Measurements from ENCODE around the gene USP53.
"Not testable (repeated sequence)": the region's sequence is repeated elsewhere in the genome, so short reads cannot be mapped to it uniquely, and the experiment has no call there.

Gene USP53

DNA sequence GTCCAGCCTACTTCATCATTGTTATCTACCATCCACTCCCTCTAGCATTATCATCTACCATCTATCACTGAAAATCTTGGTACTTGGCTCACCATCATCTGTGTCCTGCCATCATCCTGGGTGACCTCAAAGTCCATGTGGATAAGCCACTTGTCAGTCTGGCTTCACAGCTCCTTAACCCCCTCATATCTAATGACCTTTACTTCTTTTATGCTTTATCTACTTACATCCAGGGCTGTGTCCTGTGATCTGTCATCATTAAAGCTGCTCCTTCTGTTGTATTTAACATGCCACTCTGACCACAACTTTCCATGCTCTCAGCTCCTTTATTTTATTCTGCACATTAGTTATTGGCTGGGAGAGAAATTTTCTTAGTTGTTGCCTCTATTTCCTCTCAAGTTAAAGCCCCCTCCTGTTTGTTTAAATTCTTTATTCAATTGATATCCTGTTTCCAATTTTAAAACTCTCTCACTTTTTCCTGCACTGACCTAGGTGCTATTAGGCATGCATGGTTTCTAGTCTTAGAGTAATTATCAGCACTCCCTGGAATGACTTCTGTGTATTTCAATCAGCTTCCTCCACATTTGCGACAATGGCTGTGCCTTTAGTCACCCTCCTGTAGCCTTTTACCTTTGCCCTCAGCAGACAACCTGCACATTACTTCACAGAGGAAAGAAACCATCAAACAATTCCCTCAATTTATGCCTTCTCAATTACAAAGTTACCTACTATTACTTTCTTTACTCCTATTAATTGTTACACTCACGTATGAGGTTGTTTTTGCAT, 117.5 kb downstream of the USP53 start:
- Mint-ChIP-seq H3K36me3 (ENCODE audit: low read depth) (no peaks in the 10 kb centered on the region), H3K4me1 (ENCODE audit: low read depth) (no peaks in the 10 kb centered on the region), H3K27ac (no peak overlapping the region), H3K27me3 (ENCODE audit: low read depth) (peaks cover 3% of the 10 kb centered on the region), H3K4me3 (no peak overlapping the region), H3K9me3 (no peaks in the 10 kb centered on the region)
- DNase-seq (ENCODE audit: low spot score) = no peak

DNA sequence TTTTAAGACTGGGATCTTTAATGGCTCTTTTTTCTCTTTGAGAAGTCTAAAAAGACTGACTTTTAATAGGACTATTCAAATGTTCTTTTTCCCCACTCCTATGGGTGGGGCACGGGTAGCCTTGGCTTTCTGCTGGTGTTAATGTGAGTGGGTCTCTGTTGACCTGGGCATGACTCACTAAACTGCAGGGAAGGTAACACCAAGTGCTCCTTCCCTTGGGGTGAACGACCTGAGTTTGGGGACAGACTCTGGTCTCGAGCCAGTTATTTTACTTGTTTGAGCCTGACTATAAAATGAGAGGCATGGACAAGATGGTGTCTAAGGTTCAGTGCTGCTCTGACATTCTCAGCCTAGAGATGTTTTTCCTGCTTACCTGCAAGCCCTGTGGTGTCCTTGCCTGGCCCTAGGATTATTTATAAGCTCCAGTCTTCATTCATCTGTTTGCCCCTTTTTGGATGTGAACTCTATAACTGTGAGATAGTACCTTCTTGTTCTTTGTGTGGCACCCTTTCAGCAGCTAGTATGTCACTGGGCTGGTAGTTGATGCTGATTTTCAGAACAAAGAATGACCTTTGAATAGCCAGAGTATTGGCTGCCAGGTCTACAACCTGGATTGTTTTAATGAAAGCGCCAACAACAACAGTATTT, 123.9 kb downstream of the USP53 start:
- H3K9me3 Mint-ChIP-seq; H3K4me1 Mint-ChIP-seq (ENCODE audit: low read depth); H3K27me3 Mint-ChIP-seq (ENCODE audit: low read depth); H3K36me3 Mint-ChIP-seq (ENCODE audit: low read depth); DNase-seq (ENCODE audit: low spot score); H3K27ac Mint-ChIP-seq; H3K4me3 Mint-ChIP-seq: not testable (repeated sequence)

DNA sequence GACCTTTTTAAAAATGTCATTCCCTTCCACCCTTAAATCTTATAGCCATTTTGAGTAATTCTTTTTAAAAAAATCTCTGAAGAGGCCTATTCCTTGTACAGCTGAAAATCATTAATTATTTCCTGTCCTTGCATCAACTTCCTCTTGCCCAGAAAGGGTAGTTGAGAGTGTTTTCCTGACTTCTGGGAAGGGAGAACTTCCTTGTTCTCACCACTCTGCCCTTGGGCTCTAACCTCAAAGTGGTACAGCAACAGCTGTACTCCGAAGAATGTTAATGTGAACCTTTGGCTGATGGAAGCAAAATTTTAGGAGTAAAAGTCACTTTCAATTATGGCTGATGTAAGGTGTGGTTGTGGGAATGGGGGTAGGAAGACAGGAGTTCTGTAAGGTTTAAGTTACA, 124.5 kb downstream of the USP53 start:
- no peak for DNase-seq (ENCODE audit: low spot score)
- Mint-ChIP-seq H3K4me1 (ENCODE audit: low read depth) (peaks cover 2% of the 10 kb centered on the region), H3K4me3 (no peak overlapping the region), H3K36me3 (ENCODE audit: low read depth) (no peaks in the 10 kb centered on the region), H3K27ac (no peak overlapping the region), H3K9me3 (no peaks in the 10 kb centered on the region), H3K27me3 (ENCODE audit: low read depth) (peaks cover 4% of the 10 kb centered on the region)

DNA sequence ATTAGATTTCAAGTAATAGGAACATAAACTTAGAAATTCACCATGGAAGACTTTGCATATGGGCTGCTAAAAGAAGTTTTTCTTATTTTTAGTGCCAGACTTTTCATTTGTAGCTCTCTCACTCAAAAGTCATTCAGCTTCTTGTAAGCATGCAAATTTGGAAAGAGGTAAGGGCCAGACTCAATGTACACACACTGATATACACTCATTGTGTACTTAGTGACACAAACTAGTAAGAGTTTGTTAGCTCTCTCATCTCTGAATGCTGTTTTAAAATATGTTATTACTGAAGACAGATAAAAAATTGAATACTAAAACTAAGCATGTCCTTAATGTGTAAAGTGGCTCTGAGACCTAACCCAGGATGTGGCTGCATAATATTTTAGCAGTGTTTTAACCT, 127.4 kb downstream of the USP53 start:
- H3K4me1 Mint-ChIP-seq (ENCODE audit: low read depth); H3K9me3 Mint-ChIP-seq; H3K36me3 Mint-ChIP-seq (ENCODE audit: low read depth); DNase-seq (ENCODE audit: low spot score); H3K4me3 Mint-ChIP-seq; H3K27me3 Mint-ChIP-seq (ENCODE audit: low read depth); H3K27ac Mint-ChIP-seq: not testable (repeated sequence)

DNA sequence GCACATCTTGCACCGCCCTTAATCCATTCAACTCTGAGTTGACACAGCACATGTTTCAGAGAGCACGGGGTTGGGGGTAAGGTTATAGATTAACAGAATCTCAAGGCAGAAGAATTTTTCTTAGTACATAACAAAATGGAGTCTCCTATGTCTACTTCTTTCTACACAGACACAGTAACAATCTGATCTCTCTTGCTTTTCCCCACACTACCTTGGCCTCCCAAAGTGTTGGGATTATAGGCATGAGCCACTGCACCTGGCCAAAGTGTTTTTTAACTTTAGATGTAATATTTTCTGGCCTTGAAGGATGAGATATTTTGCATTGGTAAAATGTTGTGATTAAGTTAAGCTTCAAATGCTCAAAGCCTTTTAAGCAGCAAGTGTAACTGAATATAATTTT, 130.8 kb downstream of the USP53 start:
- not testable (repeated sequence) for H3K9me3 Mint-ChIP-seq; H3K36me3 Mint-ChIP-seq (ENCODE audit: low read depth); H3K27me3 Mint-ChIP-seq (ENCODE audit: low read depth); DNase-seq (ENCODE audit: low spot score); H3K4me1 Mint-ChIP-seq (ENCODE audit: low read depth); H3K4me3 Mint-ChIP-seq; H3K27ac Mint-ChIP-seq
